HEK293 (cell line): ENCODE measurements around the gene GAREM1.
A peak's percentile ranks its signal among the peaks of the same experiment; 100 is the strongest.

Experiments
- BCL11A ChIP-seq: fragments of 450-650 bp; formaldehyde crosslinking; IDR thresholded peaks from 2 replicates; pipeline ENCODE4 v1.5.1; 2016; ENCODE audit warnings: low read depth, missing biosample characterization, missing genetic modification characterization
- GLI2 ChIP-seq: fragments of 450-650 bp; formaldehyde crosslinking; IDR thresholded peaks from 2 replicates; pipeline ENCODE4; 2017; ENCODE audit warnings: missing biosample characterization, missing genetic modification characterization, low read depth, borderline replicate concordance
- KLF10 ChIP-seq: fragments of 450-650 bp; IDR thresholded peaks from 2 replicates; pipeline ENCODE4 v1.5.1; 2018; ENCODE audit warnings: missing biosample characterization, mild to moderate bottlenecking, missing genetic modification characterization
- KLF16 ChIP-seq: fragments of 450-650 bp; formaldehyde crosslinking; IDR thresholded peaks from 2 replicates; pipeline ENCODE4 v1.5.1; 2017; ENCODE audit warnings: missing biosample characterization, missing genetic modification characterization
- KLF9 ChIP-seq: fragments of 450-650 bp; formaldehyde crosslinking; IDR thresholded peaks from 2 replicates; pipeline ENCODE4 v1.5.1; 2016; ENCODE audit warnings: missing biosample characterization, missing genetic modification characterization, low read depth
- MYNN ChIP-seq: fragments of 450-650 bp; formaldehyde crosslinking; IDR thresholded peaks from 2 replicates; pipeline ENCODE4 v1.5.1; 2016; ENCODE audit warnings: missing biosample characterization, missing genetic modification characterization, borderline replicate concordance
- SP3 ChIP-seq: fragments of 450-650 bp; formaldehyde crosslinking; IDR thresholded peaks from 2 replicates; pipeline ENCODE4 v1.5.1; 2016; ENCODE audit warnings: missing biosample characterization, missing genetic modification characterization
- WT1 ChIP-seq: fragments of 450-650 bp; formaldehyde crosslinking; IDR thresholded peaks from 2 replicates; pipeline ENCODE4 v1.5.1; 2016; ENCODE audit warnings: missing biosample characterization, missing genetic modification characterization
- ZIC2 ChIP-seq: fragments of 450-650 bp; formaldehyde crosslinking; IDR thresholded peaks from 2 replicates; pipeline ENCODE4 v1.5.1; 2016; ENCODE audit warnings: missing biosample characterization, missing genetic modification characterization
- ZNF146 ChIP-seq: fragments of 450-650 bp; formaldehyde crosslinking; IDR thresholded peaks from 2 replicates; pipeline ENCODE4 v1.5.1; 2016; ENCODE audit warnings: missing biosample characterization, missing genetic modification characterization
- ZNF169 ChIP-seq: fragments of 450-650 bp; formaldehyde crosslinking; IDR thresholded peaks from 2 replicates; pipeline ENCODE4 v1.5.1; 2016; ENCODE audit warnings: missing biosample characterization, missing genetic modification characterization
- ZNF223 ChIP-seq: fragments of 450-650 bp; formaldehyde crosslinking; IDR thresholded peaks from 2 replicates; pipeline ENCODE4 v1.5.1; 2016; ENCODE audit warnings: missing biosample characterization, missing genetic modification characterization
- ZNF266 ChIP-seq: fragments of 450-650 bp; formaldehyde crosslinking; IDR thresholded peaks from 2 replicates; pipeline ENCODE4 v1.5.1; 2016; ENCODE audit warnings: missing biosample characterization, missing genetic modification characterization, low read depth
- ZNF324 ChIP-seq: fragments of 450-650 bp; formaldehyde crosslinking; IDR thresholded peaks from 2 replicates; pipeline ENCODE4 v1.5.1; 2016; ENCODE audit warnings: missing biosample characterization, missing genetic modification characterization
- ZNF350 ChIP-seq: fragments of 450-650 bp; formaldehyde crosslinking; IDR thresholded peaks from 2 replicates; pipeline ENCODE4 v1.5.0; 2017; ENCODE audit warnings: missing biosample characterization, mild to moderate bottlenecking, missing genetic modification characterization
- ZNF548 ChIP-seq: fragments of 450-650 bp; formaldehyde crosslinking; IDR thresholded peaks from 2 replicates; pipeline ENCODE4 v1.5.1; 2016; ENCODE audit warnings: missing biosample characterization, missing genetic modification characterization
- ZNF561 ChIP-seq: fragments of 450-650 bp; IDR thresholded peaks from 2 replicates; pipeline ENCODE4 v1.5.1; 2018; ENCODE audit warnings: missing biosample characterization, missing genetic modification characterization, borderline replicate concordance
- ZNF585B ChIP-seq: fragments of 450-650 bp; formaldehyde crosslinking; IDR thresholded peaks from 2 replicates; pipeline ENCODE4 v1.5.1; 2016; ENCODE audit warnings: missing biosample characterization, missing genetic modification characterization
- ZNF624 ChIP-seq: fragments of 450-650 bp; formaldehyde crosslinking; IDR thresholded peaks from 2 replicates; pipeline ENCODE4 v1.5.1; 2017; ENCODE audit warnings: missing biosample characterization, missing genetic modification characterization
- ZNF626 ChIP-seq: fragments of 450-650 bp; sonication (Bioruptor Pico); formaldehyde crosslinking; IDR thresholded peaks from 2 replicates; pipeline ENCODE4 v1.5.1; 2018; ENCODE audit warnings: missing biosample characterization, missing genetic modification characterization, inconsistent platforms
- ZNF658 ChIP-seq: fragments of 450-650 bp; formaldehyde crosslinking; IDR thresholded peaks from 2 replicates; pipeline ENCODE4; 2016; ENCODE audit warnings: missing biosample characterization, missing genetic modification characterization
- ZNF677 ChIP-seq: fragments of 450-650 bp; IDR thresholded peaks from 2 replicates; pipeline ENCODE4 v1.5.0; 2018; ENCODE audit warnings: missing biosample characterization, mild to moderate bottlenecking, missing genetic modification characterization, moderate library complexity
- ZNF701 ChIP-seq: fragments of 450-650 bp; formaldehyde crosslinking; IDR thresholded peaks from 2 replicates; pipeline ENCODE4 v1.5.1; 2016; ENCODE audit warnings: missing biosample characterization, missing genetic modification characterization
- ZNF707 ChIP-seq: fragments of 450-650 bp; formaldehyde crosslinking; IDR thresholded peaks from 2 replicates; pipeline ENCODE4 v1.5.1; 2016; ENCODE audit warnings: missing biosample characterization, missing genetic modification characterization
- ZNF843 ChIP-seq: fragments of 450-650 bp; formaldehyde crosslinking; IDR thresholded peaks from 2 replicates; pipeline ENCODE4 v1.5.1; 2016; ENCODE audit warnings: missing biosample characterization, missing genetic modification characterization
- ZSCAN16 ChIP-seq: fragments of 450-650 bp; formaldehyde crosslinking; IDR thresholded peaks from 2 replicates; pipeline ENCODE4 v1.5.1; 2016; ENCODE audit warnings: missing biosample characterization, missing genetic modification characterization
- TF ChIP-seq, protein P1 (sequence below): fragments of 450-650 bp; formaldehyde crosslinking; conservative IDR thresholded peaks from 2 replicates; pipeline ENCODE4 v1.5.1; 2016; ENCODE audit warnings: low read depth, missing biosample characterization, missing genetic modification characterization
- TF ChIP-seq, protein P2 (sequence below): fragments of 450-650 bp; formaldehyde crosslinking; IDR thresholded peaks from 2 replicates; pipeline ENCODE4 v1.5.1; 2016; ENCODE audit warnings: missing biosample characterization, missing genetic modification characterization
- TF ChIP-seq, protein P3 (sequence below): fragments of 450-650 bp; formaldehyde crosslinking; IDR thresholded peaks from 2 replicates; pipeline ENCODE4 v1.5.1; 2017; ENCODE audit warnings: missing biosample characterization, missing genetic modification characterization
- TF ChIP-seq, protein P4 (sequence below): fragments of 450-650 bp; formaldehyde crosslinking; IDR thresholded peaks from 2 replicates; pipeline ENCODE4 v1.5.1; 2016; ENCODE audit warnings: missing biosample characterization, missing genetic modification characterization
- TF ChIP-seq, protein P5 (sequence below): fragments of 450-650 bp; formaldehyde crosslinking; IDR thresholded peaks from 2 replicates; pipeline ENCODE4 v1.5.1; 2016; ENCODE audit warnings: missing biosample characterization, missing genetic modification characterization

GAREM1 gene

GRCh38 chr18:32383050-32383819 lies 87.4 kb downstream of the GAREM1 start (continued):
- TF ChIP-seq, protein P1, sequence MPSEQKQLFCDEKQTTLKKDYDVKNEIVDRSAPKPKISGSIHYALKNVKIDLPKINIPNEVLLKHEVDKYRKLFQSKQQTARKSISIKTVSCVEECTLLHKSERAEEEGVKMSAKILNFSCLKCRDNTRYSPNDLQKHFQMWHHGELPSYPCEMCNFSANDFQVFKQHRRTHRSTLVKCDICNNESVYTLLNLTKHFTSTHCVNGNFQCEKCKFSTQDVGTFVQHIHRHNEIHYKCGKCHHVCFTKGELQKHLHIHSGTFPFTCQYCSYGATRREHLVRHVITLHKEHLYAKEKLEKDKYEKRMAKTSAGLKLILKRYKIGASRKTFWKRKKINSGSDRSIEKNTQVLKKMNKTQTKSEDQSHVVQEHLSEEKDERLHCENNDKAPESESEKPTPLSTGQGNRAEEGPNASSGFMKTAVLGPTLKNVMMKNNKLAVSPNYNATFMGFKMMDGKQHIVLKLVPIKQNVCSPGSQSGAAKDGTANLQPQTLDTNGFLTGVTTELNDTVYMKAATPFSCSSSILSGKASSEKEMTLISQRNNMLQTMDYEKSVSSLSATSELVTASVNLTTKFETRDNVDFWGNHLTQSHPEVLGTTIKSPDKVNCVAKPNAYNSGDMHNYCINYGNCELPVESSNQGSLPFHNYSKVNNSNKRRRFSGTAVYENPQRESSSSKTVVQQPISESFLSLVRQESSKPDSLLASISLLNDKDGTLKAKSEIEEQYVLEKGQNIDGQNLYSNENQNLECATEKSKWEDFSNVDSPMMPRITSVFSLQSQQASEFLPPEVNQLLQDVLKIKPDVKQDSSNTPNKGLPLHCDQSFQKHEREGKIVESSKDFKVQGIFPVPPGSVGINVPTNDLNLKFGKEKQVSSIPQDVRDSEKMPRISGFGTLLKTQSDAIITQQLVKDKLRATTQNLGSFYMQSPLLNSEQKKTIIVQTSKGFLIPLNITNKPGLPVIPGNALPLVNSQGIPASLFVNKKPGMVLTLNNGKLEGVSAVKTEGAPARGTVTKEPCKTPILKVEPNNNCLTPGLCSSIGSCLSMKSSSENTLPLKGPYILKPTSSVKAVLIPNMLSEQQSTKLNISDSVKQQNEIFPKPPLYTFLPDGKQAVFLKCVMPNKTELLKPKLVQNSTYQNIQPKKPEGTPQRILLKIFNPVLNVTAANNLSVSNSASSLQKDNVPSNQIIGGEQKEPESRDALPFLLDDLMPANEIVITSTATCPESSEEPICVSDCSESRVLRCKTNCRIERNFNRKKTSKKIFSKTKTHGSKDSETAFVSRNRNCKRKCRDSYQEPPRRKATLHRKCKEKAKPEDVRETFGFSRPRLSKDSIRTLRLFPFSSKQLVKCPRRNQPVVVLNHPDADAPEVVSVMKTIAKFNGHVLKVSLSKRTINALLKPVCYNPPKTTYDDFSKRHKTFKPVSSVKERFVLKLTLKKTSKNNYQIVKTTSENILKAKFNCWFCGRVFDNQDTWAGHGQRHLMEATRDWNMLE: no peak
- peak; percentile 56; the same call in 1 of the 2 replicates for TF ChIP-seq MYNN (tag by site-specific recombination)
- TF ChIP-seq ZSCAN16 (tag by site-specific recombination): peak; percentile 79; the same call in 1 of the 2 replicates
- TF ChIP-seq, protein P2, sequence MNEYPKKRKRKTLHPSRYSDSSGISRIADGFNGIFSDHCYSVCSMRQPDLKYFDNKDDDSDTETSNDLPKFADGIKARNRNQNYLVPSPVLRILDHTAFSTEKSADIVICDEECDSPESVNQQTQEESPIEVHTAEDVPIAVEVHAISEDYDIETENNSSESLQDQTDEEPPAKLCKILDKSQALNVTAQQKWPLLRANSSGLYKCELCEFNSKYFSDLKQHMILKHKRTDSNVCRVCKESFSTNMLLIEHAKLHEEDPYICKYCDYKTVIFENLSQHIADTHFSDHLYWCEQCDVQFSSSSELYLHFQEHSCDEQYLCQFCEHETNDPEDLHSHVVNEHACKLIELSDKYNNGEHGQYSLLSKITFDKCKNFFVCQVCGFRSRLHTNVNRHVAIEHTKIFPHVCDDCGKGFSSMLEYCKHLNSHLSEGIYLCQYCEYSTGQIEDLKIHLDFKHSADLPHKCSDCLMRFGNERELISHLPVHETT (tag by site-specific recombination): no peak
- no peak for TF ChIP-seq ZNF677 (tag by site-specific recombination)
- no peak for TF ChIP-seq ZNF626 (tag by site-specific recombination)
- no peak for TF ChIP-seq BCL11A
- TF ChIP-seq WT1 (tag by site-specific recombination): no peak
- no peak for TF ChIP-seq ZNF266 (tag by site-specific recombination)
- no peak for TF ChIP-seq ZNF146
- no peak for TF ChIP-seq ZIC2
- TF ChIP-seq ZNF843: peak; percentile 26; the same call in 1 of the 2 replicates
- no peak for TF ChIP-seq ZNF561
- no peak for TF ChIP-seq ZNF701 (tag by site-specific recombination)
- no peak for TF ChIP-seq ZNF350
- TF ChIP-seq ZNF707 (tag by site-specific recombination): no peak
- no peak for TF ChIP-seq ZNF169 (tag by site-specific recombination)
- TF ChIP-seq GLI2: no peak
- no peak for TF ChIP-seq ZNF324
- no peak for TF ChIP-seq KLF9 (tag by site-specific recombination)
- no peak for TF ChIP-seq ZNF548
- TF ChIP-seq ZNF658 (tag by site-specific recombination): no peak
- TF ChIP-seq SP3: no peak
- TF ChIP-seq, protein P3, sequence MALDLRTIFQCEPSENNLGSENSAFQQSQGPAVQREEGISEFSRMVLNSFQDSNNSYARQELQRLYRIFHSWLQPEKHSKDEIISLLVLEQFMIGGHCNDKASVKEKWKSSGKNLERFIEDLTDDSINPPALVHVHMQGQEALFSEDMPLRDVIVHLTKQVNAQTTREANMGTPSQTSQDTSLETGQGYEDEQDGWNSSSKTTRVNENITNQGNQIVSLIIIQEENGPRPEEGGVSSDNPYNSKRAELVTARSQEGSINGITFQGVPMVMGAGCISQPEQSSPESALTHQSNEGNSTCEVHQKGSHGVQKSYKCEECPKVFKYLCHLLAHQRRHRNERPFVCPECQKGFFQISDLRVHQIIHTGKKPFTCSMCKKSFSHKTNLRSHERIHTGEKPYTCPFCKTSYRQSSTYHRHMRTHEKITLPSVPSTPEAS: no peak
- TF ChIP-seq, protein P4, sequence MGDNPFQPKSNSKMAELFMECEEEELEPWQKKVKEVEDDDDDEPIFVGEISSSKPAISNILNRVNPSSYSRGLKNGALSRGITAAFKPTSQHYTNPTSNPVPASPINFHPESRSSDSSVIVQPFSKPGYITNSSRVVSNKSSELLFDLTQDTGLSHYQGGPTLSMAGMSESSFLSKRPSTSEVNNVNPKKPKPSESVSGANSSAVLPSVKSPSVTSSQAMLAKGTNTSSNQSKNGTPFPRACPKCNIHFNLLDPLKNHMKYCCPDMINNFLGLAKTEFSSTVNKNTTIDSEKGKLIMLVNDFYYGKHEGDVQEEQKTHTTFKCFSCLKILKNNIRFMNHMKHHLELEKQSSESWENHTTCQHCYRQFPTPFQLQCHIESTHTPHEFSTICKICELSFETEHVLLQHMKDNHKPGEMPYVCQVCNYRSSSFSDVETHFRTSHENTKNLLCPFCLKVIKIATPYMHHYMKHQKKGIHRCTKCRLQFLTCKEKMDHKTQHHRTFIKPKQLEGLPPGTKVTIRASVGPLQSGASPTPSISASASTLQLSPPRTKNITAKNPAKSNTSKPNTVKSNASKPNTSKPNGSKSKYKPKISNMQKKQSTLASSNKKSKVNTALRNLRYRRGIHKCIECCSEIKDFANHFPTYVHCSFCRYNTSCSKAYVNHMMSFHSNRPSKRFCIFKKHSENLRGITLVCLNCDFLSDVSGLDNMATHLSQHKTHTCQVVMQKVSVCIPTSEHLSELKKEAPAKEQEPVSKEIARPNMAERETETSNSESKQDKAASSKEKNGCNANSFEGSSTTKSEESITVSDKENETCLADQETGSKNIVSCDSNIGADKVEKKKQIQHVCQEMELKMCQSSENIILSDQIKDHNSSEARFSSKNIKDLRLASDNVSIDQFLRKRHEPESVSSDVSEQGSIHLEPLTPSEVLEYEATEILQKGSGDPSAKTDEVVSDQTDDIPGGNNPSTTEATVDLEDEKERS (tag by site-specific recombination): no peak
- no peak for TF ChIP-seq ZNF585B
- no peak for TF ChIP-seq ZNF223
- no peak for TF ChIP-seq KLF10 (tag by site-specific recombination)
- TF ChIP-seq, protein P5, sequence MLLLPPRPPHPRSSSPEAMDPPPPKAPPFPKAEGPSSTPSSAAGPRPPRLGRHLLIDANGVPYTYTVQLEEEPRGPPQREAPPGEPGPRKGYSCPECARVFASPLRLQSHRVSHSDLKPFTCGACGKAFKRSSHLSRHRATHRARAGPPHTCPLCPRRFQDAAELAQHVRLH (tag by site-specific recombination): no peak
- TF ChIP-seq KLF16 (tag by site-specific recombination): no peak
- TF ChIP-seq ZNF624 (tag by site-specific recombination): no peak
